ENCODE results near the gene CRAT. TPM values are rescaled to one million over a fixed set of nuclear protein-coding genes. Genes with fewer than 3 reads are reported as not detected.

The CRAT gene
- polyA plus RNA-seq, 4 donors, result 37.8 to 52.5 (median 41.4) TPM

DNA sequence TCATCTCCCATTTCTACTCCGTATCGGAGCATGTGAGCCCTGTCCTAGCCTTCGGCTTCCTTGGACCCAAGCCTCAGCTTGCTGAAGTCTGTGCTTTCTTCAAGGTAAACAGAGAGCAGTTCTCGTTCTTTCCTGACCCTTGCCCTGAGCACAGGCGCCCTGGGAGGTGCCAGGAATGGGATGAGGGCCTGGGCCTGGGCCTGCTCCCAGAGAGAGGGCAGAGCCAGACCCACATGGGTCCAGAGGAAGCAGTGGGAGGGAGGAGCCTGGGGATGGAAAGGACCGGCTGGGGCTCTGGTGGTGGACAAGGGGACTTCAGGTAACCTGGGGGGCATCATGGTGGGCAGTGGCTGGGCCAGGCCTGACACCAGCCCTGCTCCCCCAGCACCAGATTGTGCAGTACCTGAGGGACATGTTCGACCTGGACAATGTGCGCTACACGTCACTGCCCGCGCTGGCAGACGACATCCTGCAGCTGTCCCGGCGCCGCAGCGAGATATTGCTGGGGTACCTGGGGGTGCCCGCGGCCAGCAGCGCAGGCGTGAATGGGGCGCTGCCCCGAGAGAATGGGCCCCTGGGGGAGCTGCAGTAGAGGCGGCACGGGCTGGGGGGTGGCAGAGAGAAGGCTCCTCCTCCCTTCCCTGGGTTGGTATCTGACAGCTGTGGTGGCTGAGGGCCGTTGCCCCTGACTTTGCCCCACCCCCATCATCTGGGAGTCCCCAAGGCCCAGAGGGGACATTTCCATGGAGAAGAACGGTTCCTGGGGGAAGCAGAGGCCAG lies 40.5 kb downstream of the CRAT start:
- DNase-seq (ENCODE audit: low read depth in 4 of 4, low spot score in 3 of 4), result no peak

DNA sequence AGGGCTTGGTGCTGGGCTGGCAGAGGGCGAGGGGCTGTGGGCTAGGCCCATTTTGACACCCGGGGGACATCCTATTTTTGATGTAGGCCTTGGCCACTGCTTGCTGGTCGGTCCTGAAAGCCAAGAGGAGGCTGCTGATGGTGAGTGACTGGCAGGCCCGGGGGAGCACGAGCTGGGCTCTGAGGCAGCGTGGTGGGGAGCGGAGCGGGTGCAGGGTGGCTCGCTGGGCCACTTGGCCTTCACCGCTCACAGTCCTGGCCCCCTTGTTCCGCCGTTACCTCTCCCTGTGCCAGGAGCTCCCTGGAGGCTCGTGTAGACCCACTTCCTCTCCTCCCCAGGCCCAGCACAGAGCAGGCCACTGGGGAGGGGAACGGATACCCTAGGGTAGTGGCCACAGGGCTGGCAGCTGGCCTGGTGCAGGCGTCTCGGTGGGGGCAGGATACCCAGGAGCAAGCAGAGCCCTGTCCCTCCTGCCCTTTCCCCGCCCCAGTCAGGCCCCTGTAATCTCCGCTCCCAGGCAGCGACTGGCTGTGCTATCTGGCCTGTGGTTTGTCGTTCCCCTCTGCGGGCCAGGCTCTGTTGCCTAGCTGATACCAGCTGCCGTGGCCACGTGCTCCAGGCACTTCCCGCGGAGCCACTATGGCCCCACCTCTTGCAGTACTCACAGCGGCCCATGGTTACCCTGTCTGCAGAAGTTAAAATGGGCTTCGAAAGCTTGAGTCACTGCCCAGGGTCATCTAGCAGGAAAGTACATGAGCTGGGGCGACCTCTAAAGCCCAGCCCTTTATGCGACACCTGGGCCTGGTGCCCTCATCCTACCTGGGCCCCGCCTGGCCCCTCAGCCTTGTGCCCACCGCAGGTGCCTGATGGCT lies 41.4 kb downstream of the CRAT start:
- DNase-seq (ENCODE audit: low read depth in 4 of 4, low spot score in 3 of 4), result no peak

DNA sequence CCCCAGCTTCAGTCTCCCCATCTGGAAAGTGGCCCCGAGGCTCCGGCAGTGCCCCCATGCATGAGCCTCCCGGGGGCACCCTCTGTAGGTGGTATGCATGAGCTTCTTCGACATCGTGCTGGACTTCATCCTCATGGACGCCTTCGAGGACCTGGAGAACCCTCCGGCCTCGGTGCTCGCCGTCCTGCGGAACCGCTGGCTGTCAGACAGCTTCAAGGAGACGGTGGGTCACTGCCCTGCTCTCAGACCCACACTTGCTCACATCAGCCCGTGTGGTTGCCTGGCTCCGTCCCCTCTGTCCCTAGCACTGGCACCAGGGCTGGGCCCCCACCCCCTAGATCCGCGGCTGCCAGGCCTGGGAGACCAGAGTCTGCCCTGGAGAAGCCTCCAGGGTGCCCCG lies 42.5 kb downstream of the CRAT start:
- DNase-seq (ENCODE audit: low read depth in 4 of 4, low spot score in 3 of 4), result no peak

DNA sequence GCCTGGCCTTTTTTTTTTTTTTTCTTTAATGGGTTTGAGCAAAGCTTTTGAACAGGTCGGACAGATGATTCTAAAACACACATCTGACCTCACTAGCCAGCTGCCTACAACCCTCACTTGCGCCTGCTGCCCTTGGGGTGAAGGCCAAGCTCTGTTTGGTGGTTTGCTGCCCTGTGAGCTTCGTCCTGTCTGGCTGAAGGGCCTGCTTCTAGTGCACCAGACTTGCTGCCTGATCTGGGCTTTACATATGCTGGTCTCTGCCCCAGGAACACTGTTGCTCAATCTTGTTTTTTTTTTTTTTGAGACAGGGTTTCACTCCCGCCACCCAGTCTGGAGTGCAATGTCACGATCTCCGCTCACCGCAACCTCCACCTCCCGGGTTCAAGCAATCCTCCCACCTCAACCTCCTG lies 46.1 kb downstream of the CRAT start:
- DNase-seq (ENCODE audit: low read depth in 4 of 4, low spot score in 3 of 4), result no peak

DNA sequence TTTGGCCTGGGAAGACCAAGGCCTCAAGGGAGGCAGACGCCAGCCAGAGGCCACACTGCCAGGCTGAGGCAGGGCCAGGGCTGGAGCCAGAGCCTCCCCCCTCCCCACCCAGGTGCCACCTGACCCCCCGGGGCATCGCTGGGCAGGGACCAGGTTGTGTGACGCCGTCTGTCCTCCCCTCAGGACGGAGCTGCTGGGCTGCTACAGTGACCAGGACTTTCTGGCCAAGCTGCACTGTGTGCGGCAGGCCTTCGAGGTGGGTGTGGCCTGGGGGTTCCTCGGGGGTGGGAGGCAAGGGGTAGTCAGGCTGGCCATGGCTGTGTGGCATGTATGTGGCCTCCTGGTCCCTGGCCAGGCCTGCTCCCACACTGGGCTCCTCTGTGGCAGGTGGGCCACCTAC lies 47.5 kb downstream of the CRAT start:
- no peak for DNase-seq (ENCODE audit: low read depth in 4 of 4, low spot score in 3 of 4)

DNA sequence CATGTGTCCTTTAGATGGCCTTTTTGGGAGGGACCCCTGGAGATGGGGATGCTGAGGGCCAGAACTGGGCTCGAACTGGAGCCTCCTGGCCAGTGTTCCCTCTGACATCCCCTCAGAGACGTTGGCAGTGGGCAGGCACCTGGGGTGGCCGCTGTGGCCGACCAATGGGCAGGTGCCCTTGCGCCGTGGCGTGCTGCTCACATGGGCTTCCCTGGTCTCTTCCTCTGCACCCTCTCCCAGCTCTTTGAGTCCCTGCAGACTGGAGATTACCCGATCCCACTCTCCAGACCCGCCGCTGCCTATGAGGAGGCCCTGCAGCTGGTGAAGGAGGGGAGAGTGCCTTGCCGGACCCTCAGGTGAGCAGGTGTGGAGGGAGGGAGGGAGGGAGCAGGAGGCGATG lies 49.6 kb downstream of the CRAT start:
- DNase-seq (ENCODE audit: low read depth in 4 of 4, low spot score in 3 of 4), result no peak

DNA sequence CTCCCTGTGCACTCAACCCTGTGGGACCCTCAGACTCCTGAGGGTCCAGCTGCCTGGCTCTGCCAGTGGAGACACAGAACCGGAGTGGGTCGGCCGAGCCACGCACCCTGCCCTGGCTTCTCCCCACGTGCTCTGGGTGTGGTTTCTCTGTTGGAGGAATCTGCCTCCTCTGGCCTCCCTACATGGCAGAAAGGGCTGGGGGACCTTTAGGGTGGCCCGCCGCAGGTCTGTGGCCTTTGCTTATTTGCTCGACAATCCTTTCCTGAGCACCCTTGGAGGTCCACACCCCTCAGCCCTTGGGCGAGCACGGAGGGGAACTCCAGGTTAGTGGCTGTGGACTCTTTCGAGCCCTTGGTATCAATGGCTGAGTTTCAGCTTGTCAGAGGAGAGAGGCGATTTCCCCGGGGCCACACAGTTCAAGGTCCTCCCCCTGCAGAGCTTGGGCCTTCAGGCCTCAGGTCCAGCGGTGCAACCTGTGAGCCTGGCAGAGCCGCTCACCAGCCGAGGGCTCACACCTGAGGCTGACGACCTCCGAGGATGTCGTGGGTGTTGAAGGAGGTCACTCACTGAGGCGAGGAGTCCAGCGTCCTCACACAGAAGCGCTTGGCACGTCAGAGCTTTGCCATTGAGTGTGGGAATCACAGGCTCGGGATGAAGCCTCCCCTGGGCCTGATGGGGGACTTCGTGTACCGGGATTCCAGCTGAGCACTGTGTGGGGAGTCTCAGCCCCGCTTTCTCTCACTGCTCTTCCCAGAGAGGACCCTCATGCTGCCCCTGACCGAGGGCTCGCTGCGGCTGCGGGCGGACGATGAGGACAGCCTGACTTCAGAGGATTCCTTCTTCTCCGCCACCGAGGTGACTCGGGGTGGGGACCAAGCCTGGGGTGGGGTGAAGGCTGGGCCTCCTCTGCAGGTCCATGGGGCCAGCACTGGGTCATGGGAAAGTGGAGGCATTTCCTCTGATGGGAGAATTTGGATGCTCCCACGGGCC lies 50.5 kb downstream of the CRAT start:
- no peak for DNase-seq (ENCODE audit: low read depth in 4 of 4, low spot score in 3 of 4)

DNA sequence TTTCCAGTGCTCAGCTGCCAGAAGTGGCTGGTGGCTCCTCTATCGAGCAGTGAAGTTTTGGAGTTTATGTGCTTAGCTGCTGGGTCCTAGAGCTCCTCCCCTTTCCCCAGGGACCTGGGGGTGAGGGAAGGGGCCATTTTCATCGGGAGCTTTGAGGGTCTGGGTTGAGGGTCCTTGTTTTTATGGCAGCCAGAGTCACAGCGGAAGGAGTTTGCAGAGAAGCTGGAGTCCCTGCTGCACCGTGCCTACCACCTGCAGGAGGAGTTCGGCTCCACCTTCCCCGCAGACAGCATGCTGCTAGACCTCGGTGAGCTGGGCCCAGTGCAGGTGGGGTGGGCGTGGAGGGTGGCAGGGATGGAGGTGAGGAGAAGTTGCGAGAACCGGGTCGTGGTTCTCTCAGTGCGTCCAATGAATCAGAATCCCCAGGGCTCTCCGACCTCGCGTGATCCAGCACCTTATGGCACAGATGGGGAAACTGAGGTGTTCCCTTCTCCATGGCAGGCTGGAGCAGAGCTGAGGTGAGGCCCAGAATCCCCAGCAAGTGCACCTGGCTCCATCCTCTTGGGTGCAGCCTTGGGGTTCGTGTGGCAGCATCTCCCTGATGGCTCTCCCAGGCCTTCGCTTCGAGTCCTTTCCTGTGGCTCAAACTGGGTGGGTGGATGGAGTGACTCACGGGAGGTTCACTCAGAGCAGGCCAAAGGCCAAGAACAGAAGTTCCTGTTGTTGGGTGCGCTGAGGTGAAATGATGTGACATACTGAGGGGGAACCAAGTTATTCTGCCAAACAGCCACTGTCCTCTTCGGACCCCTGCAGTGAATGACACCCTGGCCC lies 51.4 kb downstream of the CRAT start:
- DNase-seq (ENCODE audit: low read depth in 4 of 4, low spot score in 3 of 4), result no peak

DNA sequence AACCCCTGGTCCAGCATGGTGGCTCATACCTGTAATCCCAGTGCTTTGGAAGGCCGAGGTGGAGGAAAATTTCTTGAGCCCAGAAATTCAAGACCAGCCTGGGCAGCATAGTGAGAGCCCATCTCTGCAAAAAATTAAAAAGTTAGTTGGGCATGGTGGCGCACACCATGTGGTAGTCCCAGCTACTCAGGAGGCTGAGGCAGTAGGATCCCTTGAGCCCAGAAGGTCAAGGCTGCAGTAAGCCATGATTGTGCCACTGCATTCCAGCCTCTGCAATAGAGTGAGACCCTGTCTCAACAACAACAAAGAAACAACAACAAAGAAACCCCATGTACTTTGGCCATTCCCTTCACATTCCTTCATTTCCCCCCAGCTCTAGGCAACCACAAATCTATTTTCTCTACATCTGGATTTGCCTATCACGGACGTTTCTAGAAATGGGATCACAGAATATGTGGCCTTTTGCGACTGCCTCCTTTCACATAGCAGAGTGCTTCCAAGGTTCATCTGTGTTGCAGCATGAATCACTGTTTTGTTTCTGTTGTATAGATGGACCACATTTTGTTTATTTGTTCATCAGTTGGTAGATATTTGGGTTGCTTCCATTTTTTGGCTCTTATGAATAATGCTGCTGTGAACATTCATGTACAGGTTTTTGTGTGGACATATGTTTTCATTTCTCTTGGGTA lies 56.3 kb downstream of the CRAT start:
- no peak for DNase-seq (ENCODE audit: low read depth in 4 of 4, low spot score in 3 of 4)

DNA sequence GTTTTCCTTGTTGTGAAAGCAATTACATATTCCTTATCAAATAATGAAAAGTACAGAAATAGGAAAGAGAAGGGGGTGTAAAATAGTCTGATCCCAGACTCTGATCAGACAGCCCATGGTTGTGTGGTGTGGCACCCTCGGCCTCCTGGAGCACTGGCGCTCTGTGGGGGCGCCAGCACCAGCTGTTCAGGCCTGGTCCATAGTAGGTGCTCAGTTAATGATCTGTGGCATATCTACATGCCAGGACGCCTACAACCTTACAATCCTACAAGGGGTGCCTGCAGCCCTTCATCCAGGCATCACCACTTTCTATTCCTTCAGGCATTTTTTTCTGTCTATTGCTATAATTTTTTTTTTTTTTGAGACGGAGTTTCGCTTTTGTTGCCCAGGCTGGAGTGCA lies 57.6 kb downstream of the CRAT start:
- no peak for DNase-seq (ENCODE audit: low read depth in 4 of 4, low spot score in 3 of 4)

DNA sequence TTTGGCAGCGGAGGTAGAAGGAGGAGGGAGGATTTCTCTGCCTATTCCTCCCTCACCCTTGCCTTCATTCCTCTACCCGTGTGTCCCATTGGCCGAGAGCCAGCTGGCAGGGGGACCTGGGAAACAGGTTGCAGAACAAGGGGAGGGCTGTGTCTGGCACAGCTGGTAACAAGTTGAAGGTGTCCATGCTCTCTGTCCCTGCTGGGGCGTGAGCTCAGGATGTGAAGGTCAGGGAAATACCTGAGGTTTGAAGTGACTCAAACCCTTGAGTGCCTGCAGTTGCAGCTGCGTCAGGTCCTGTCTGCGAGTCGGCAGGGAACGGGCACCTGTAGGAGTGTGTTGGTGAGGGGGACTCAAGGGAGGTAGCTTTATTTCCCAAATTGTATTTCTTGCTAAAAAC lies 58.0 kb downstream of the CRAT start:
- no peak for DNase-seq (ENCODE audit: low read depth in 4 of 4, low spot score in 3 of 4)

Other genes starting within 250 kb of the CRAT start
- 10 to 100 TPM; 21.6 to 23.6 (median 22.5) TPM for gene KYAT1, start 228.8 kb downstream of the CRAT start, polyA plus RNA-seq (ENCODE audit: insufficient read length in 4 of 4)
- 10 to 100 TPM; 29.5 to 34.3 (median 30.6) TPM for gene LRRC8A, start 228.7 kb downstream of the CRAT start, polyA plus RNA-seq (ENCODE audit: insufficient read length in 4 of 4)
- 10 to 100 TPM; 58.8 to 61.6 (median 59.6) TPM for gene PHYHD1, start 189.8 kb downstream of the CRAT start, polyA plus RNA-seq (ENCODE audit: insufficient read length in 4 of 4)
- gene DOLK, start 163.2 kb downstream of the CRAT start, polyA plus RNA-seq (ENCODE audit: insufficient read length in 4 of 4), result 10 to 100 TPM; 16.0 to 18.6 (median 17.5) TPM
- 10 to 100 TPM; 38.9 to 41.8 (median 40.2) TPM for gene NUP188, start 163.1 kb downstream of the CRAT start, polyA plus RNA-seq (ENCODE audit: insufficient read length in 4 of 4)
- 100 to 1,000 TPM; 102 to 144 (median 121) TPM for gene SH3GLB2, start 82.5 kb downstream of the CRAT start, polyA plus RNA-seq (ENCODE audit: insufficient read length in 4 of 4)
- 10 to 100 TPM; 17.9 to 23.4 (median 19.1) TPM for gene MIGA2, start 74.2 kb downstream of the CRAT start, polyA plus RNA-seq (ENCODE audit: insufficient read length in 4 of 4)
- 10 to 100 TPM; 19.8 to 24.1 (median 21.6) TPM for gene DOLPP1, start 29.7 kb downstream of the CRAT start, polyA plus RNA-seq (ENCODE audit: insufficient read length in 4 of 4)
- 100 to 1,000 TPM in 3 of 4 donors, 10 to 100 TPM in 1; 99.2 to 131 (median 117) TPM for gene PTPA, start 622 bp upstream of the CRAT start, polyA plus RNA-seq (ENCODE audit: insufficient read length in 4 of 4)
- gene IER5L, start 67.5 kb upstream of the CRAT start, polyA plus RNA-seq (ENCODE audit: insufficient read length in 4 of 4), result 10 to 100 TPM in 3 of 4 donors, 1 to 10 TPM in 1; 9.0 to 16.6 (median 11.2) TPM

All from right renal pelvis (tissue), 4 donors.